B cell (primary cell): ENCODE measurements around the gene STXBP2. TPM values are rescaled to one million over a fixed set of nuclear protein-coding genes. Genes with fewer than 3 reads are reported as not detected.

ENCODE experiments used
- ATAC-seq: fragments of 200-7000 bp; cut with Tn5 transposase; one replicate; pipeline ENCODE4 v1.10.0; 2021; ENCODE audit warnings: low read depth, mild to moderate bottlenecking, moderate number of reproducible peaks, moderate library complexity
- CTCF ChIA-PET: fragments of 350-600 bp; sonication (Branson Sonifier 250); formaldehyde crosslinking; loops from one replicate; lab custom pipeline; 2021; ENCODE audit warnings: antibody characterized with exemption, inconsistent platforms; lab: Charles Lee
- POLR2A ChIA-PET: fragments of 350-600 bp; sonication (Branson Sonifier 250); formaldehyde crosslinking; loops from one replicate; lab custom pipeline; 2021; ENCODE audit warnings: antibody characterized with exemption; lab: Charles Lee
- DNase-seq: peaks from one replicate; pipeline ENCODE4 v3.0.0; 2013
- H2AFZ ChIP-seq: 2 replicates; pipeline ENCODE4 v1.6.1; 2012; ENCODE audit warnings: mild to moderate bottlenecking, low read depth, low read length; ENCODE audit not compliant: insufficient read depth, poor library complexity, severe bottlenecking
- H3K27ac ChIP-seq, 2 donors: 1 replicate in 1 of 2; 2 replicates in 1 of 2; pipeline ENCODE4 v1.5.1; 2012 to 2013; ENCODE audit warnings: low read length in 2 of 2, mild to moderate bottlenecking in 2 of 2, moderate library complexity in 1 of 2
- H3K27me3 ChIP-seq, 4 experiments: fragments of 200-600 bp in 1 of 4; sonication (generic) in 1 of 4; replicated peaks in 1 of 4; 1 replicate in 2 of 4; 2 replicates in 2 of 4; pipeline versions ENCODE4 v1.6.1 to v1.7.0; 2013 to 2016; ENCODE audit warnings: low read length in 3 of 4, mild to moderate bottlenecking in 2 of 4, mixed read lengths in 1 of 4, moderate library complexity in 1 of 4; ENCODE audit not compliant: insufficient read depth in 4 of 4, control insufficient read depth in 3 of 4; ENCODE audit errors: control extremely low read depth in 1 of 4
- H3K36me3 ChIP-seq, 2 experiments: replicated peaks in 1 of 2; 1 replicate in 1 of 2; 2 replicates in 1 of 2; pipeline versions ENCODE4 v1.6.1 to v1.7.1; 2013; ENCODE audit warnings: low read length in 1 of 2; ENCODE audit not compliant: insufficient read depth in 2 of 2, control insufficient read depth in 1 of 2; ENCODE audit errors: control extremely low read depth in 1 of 2, extremely low read depth in 1 of 2
- H3K4me1 ChIP-seq, 2 donors: fragments of 200-600 bp in 1 of 2; sonication (generic) in 1 of 2; 1 replicate in 1 of 2; 2 replicates in 1 of 2; pipeline versions ENCODE4 v1.5.1 to v1.6.1; 2013 to 2017; ENCODE audit warnings: low read length in 2 of 2; ENCODE audit not compliant: control insufficient read depth in 2 of 2, insufficient read depth in 2 of 2
- H3K4me2 ChIP-seq: replicated peaks from 2 replicates; pipeline ENCODE3; 2012; ENCODE audit warnings: mild to moderate bottlenecking, low read depth, low read length; ENCODE audit not compliant: poor library complexity, severe bottlenecking
- H3K4me3 ChIP-seq, 5 experiments: fragments of 200-600 bp in 1 of 5; sonication (generic) in 1 of 5; 1 replicate in 3 of 5; 2 replicates in 2 of 5; pipeline versions ENCODE4 v1.5.1 to v1.7.0; 2011 to 2016; ENCODE audit warnings: low read length in 4 of 5, mild to moderate bottlenecking in 4 of 5, low read depth in 2 of 5, control low read depth in 1 of 5, moderate library complexity in 1 of 5; ENCODE audit not compliant: insufficient read depth in 1 of 5; ENCODE audit errors: control extremely low read depth in 1 of 5, extremely low read depth in 1 of 5
- H3K79me2 ChIP-seq: fragments of 200-600 bp; sonication (generic); one replicate; pipeline ENCODE4 v1.6.0; 2016; ENCODE audit warnings: low read length; ENCODE audit not compliant: control insufficient read depth, insufficient read depth
- H3K9ac ChIP-seq: fragments of 200-600 bp; sonication (generic); 2 replicates; pipeline ENCODE4 v1.6.1; 2017; ENCODE audit warnings: mild to moderate bottlenecking, low read length, moderate library complexity
- H3K9me3 ChIP-seq, 3 donors: one replicate each; pipeline versions ENCODE4 v1.6.1 to v1.7.1; 2013; ENCODE audit warnings: low read length in 2 of 3; ENCODE audit not compliant: control insufficient read depth in 2 of 3, insufficient read depth in 1 of 3; ENCODE audit errors: control extremely low read depth in 1 of 3
- H4K20me1 ChIP-seq: 2 replicates; pipeline ENCODE4 v1.6.0; 2012; ENCODE audit warnings: mild to moderate bottlenecking, low read length; ENCODE audit not compliant: insufficient read depth, control insufficient read depth, poor library complexity, severe bottlenecking
- H3K27ac Mint-ChIP-seq: one replicate; pipeline ENCODE4 v1.8.0; 2021; ENCODE audit warnings: mixed read lengths
- H3K27me3 Mint-ChIP-seq: one replicate; pipeline ENCODE4 v1.8.0; 2021; ENCODE audit warnings: mixed read lengths
- H3K4me1 Mint-ChIP-seq: one replicate; pipeline ENCODE4 v1.8.0; 2021; ENCODE audit warnings: mixed read lengths
- H3K4me3 Mint-ChIP-seq: one replicate; pipeline ENCODE4 v1.8.0; 2021; ENCODE audit warnings: mixed read lengths
- H3K9me3 Mint-ChIP-seq: one replicate; pipeline ENCODE4 v1.8.0; 2022; ENCODE audit warnings: mixed read lengths; ENCODE audit not compliant: insufficient read depth
- CTCF ChIP-seq: fragments of 200-600 bp; IDR thresholded peaks from one replicate; pipeline ENCODE4 v1.8.0; 2022; ENCODE audit warnings: antibody characterized with exemption, mild to moderate bottlenecking
- EZH2 ChIP-seq: IDR thresholded peaks from 2 replicates; pipeline ENCODE4 v1.6.1; 2012; ENCODE audit warnings: borderline replicate concordance, low read depth, mild to moderate bottlenecking, moderate library complexity, low read length; ENCODE audit not compliant: insufficient read depth, poor library complexity, severe bottlenecking
- WGBS: methylation state at CpG from one replicate; pipeline ENCODE4 v1.1.5; 2013; ENCODE audit warnings: missing lambda C conversion rate; ENCODE audit not compliant: insufficient coverage; 5-methylcytosine and 5-hydroxymethylcytosine counted together
- intact Hi-C: fragments of 100-400 bp; cut with micrococcal nuclease; formaldehyde crosslinking; loops from one replicate; pipeline ENCODE4 v1.10.0; 2022
- polyA plus RNA-seq: library from polyadenylated mRNA; depleted of rRNA; stranded (reverse); fragments of >200 nt; gene quantifications from 2 replicates; pipeline ENCODE4 v1.2.3, GENCODE V29; 2012
- total RNA-seq, 2 donors: library from RNA; stranded (reverse); fragments of 120-200 nt in 1 of 2; gene quantifications; 1 replicate in 1 of 2; 2 replicates in 1 of 2; pipeline versions ENCODE4 v1.2.3 to v1.2.4, GENCODE V29; 2013 to 2022

STXBP2 gene
- total and polyA plus RNA-seq, 2 donors (not counting 1 experiment from before 2014, with no cell fraction given), result 222 to 226 TPM

GRCh38 chr19:7677669-7678311, 40.9 kb downstream of the STXBP2 start:
- Histone ChIP-seq H3K79me2 (peaks cover 29% of the 10 kb centered on the region), H3K4me2 (no peak overlapping the region), H3K27me3 (peaks cover 0 to 32% (median 3%) of the 10 kb centered on the region in 4 experiments), H3K36me3 (peaks cover 0 to 5% of the 10 kb centered on the region in 2 experiments), H3K9ac (no peak overlapping the region), H3K4me3 (peak overlapping the region in 1 of 5 experiments; percentile 51), H4K20me1 (peaks cover 16% of the 10 kb centered on the region), H2AFZ (no peak overlapping the region), H3K9me3 (peaks cover 0 to 17% (median 0%) of the 10 kb centered on the region in 3 donors), H3K27ac (no peak overlapping the region), H3K4me1 (peaks cover 39 to 49% of the 10 kb centered on the region in 2 donors)
- Mint-ChIP-seq H3K4me1 (peaks cover 55% of the 10 kb centered on the region), H3K27me3 (peaks cover 27% of the 10 kb centered on the region), H3K4me3 (no peak overlapping the region), H3K9me3 (no peaks in the 10 kb centered on the region), H3K27ac (peak overlapping the region; percentile 61)
- ChIA-PET CTCF (interaction anchor here (0.7 to 3.9 kb wide), 10 partner anchors 21 to 324 kb away, joined by 3 to 44 read pairs (median 4); no protein-coding TSS in a partner anchor), POLR2A (no interaction called here)
- TF ChIP-seq CTCF (no peak), EZH2 (no peak)
- intact Hi-C loops, result loop anchor here (5.0 kb wide), 1 partner anchor 580 kb away; no protein-coding TSS in a partner anchor
- peak; percentile 39 for DNase-seq
- 32% methylated on average over 10 of the region's 12 CpGs for WGBS
- ATAC-seq, result no peak
